GM10266 (cell line): Measurements from ENCODE around the gene PELO.

Experiments
- DNase-seq: peaks from one replicate; pipeline ENCODE4 v3.0.0; 2012; ENCODE audit errors: extremely low spot score
- TF ChIP-seq, protein P1 (sequence below): IDR thresholded peaks from 2 replicates; pipeline ENCODE4 v1.5.1; 2012; ENCODE audit warnings: mild to moderate bottlenecking, low read depth; ENCODE audit not compliant: control insufficient read depth, insufficient read depth; ENCODE audit errors: missing control alignments

Gene PELO

GRCh38 chr5:52759331-52759730 lies 28.4 kb upstream of the PELO start:
- TF ChIP-seq, protein P1, sequence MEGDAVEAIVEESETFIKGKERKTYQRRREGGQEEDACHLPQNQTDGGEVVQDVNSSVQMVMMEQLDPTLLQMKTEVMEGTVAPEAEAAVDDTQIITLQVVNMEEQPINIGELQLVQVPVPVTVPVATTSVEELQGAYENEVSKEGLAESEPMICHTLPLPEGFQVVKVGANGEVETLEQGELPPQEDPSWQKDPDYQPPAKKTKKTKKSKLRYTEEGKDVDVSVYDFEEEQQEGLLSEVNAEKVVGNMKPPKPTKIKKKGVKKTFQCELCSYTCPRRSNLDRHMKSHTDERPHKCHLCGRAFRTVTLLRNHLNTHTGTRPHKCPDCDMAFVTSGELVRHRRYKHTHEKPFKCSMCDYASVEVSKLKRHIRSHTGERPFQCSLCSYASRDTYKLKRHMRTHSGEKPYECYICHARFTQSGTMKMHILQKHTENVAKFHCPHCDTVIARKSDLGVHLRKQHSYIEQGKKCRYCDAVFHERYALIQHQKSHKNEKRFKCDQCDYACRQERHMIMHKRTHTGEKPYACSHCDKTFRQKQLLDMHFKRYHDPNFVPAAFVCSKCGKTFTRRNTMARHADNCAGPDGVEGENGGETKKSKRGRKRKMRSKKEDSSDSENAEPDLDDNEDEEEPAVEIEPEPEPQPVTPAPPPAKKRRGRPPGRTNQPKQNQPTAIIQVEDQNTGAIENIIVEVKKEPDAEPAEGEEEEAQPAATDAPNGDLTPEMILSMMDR = no peak
- DNase-seq = no peak

DNA sequence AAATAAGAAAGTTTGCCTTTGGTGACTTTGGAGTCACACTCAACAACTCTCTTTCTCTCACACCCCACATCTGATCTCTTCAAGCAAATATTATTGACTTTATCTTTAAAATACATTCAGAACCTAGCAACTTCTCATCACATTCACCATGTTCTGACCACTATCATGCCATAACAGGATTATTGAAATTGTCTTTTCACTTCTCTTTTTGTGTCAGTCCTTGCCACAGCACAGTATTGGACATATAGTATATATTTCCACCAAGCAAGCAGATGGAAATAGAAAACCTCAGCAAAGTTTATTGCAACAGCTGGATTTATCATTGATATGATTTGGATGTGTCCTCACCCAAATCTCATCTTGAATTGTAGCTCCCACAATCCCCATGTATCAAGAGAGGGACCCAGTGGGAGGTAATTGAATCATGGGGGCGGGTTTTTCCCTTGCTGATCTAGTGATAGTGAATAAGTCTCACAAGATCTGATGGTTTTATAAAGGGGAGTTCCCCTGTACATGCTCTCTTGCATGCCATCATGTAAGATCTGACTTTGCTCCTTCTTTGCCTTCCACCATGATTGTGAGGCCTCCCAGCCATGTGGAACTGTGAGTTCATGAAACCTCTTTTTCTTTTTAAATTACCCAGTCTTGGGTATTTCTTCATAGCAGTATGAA lies 26.9 kb upstream of the PELO start:
- TF ChIP-seq, protein P1 = no peak
- no peak for DNase-seq

GRCh38 chr5:52767217-52767743 lies 20.4 kb upstream of the PELO start:
- TF ChIP-seq, protein P1 = no peak
- no peak for DNase-seq

DNA sequence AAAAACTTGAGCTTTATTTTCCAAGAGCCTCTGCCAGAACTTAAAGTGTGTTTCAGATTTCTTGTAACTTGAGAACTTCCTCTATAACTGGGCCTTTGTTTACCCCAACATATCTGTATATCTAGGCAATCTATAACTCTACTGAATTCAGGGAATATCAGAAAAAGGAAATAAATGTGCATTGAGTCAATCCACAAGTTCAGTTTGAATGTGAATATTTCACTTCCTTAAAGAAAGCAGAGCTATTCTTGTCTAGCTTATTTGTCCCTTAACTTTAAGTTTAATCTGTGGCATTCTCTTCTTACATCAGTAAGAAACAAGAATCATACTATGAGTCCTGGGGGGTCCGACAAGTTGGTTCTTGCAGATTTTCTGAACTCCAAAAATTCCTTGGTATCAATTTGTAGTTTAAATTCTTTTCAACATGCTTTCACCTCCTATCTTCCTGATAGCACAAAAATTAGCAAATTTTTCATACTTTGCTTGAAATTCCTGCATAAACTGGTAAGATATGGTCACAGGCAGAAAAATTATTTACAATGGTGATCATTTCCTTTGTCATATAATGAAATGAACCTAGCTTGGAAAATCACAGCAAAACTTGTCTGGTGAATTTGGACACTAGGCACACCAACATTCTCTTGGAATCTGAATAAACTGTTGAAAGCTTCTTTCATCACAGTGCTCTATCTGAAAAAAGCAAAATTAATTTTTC lies 19.8 kb upstream of the PELO start:
- no peak for DNase-seq
- TF ChIP-seq, protein P1 = no peak

DNA sequence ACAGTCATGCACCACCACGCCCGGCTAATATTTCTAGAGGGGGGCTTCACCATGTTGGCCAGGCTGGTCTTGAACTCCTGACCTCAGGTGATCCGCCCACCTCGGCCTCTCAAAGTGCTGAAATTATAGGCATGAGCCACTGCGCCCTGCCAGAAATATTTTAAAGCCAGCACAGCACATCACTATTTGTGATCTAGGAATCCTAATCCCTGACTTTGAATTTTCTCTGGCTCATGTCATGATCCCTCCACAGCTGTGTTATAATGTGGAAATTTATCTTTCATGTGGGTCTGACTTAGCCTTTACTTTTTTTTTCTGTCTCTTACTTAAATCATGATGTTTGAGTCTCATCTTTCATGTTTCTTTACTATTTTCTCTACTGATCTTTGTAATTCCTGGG lies 18.7 kb upstream of the PELO start:
- DNase-seq = no peak

DNA sequence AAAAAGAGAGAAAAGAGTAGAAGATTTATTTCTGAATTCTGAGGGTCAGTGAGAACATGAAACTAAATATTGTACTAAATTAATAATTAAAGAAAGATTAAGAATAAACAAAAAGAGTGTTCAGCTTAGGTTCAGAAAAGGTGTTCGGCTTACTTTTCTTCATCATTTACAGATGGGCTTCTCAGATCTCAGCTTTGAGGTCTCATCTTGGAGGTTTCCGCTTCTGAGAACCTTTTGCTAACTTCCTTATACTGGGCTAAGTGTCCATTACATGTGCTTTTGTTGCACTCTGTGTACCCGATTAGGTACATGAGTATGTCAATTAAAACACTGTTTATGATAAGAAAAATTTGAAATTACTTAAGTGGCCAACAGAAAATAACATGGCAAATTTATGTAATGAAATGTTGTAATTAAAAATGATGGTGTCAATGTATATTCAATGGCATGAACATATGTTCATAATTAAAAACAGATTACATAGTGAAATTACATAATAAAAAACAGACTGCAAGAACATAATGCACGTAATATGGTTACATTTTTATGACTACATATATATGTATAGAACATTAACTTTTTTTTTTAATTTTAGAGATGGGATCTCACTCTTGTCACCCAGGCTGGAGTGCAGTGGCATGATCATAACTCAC lies 17.3 kb upstream of the PELO start:
- DNase-seq = no peak
- TF ChIP-seq, protein P1 = no peak

More for the DNA sequence above, 18.7 kb upstream of the PELO start:
- TF ChIP-seq, protein P1 = no peak
